ENCODE measurements around the gene DENND2C. TPM values are rescaled to one million over a fixed set of nuclear protein-coding genes. Genes with fewer than 3 reads are reported as not detected.

Gene DENND2C
- total and polyA plus RNA-seq, 2 of the 13 experiments (the other 11 are each of a cell fraction or from before 2014, with no cell fraction given), result 0.08 to 0.33 TPM

DNA sequence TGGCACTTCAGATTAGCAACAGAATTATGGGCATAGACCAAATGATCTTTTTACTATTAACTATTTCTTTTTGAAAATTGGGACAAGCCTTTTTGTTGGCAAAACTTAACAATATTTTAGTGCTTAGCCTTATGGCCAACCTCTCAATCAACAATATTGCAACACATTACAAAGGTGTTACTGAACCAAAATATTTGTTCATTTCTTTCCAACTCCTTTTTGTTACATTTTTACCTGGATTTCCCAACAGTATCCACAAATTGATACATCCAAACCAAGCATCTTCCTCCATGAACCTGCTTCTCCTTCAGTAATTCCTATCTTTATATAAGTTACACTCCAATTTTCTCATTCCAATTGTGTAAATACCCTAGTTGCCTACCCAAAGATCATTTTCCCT, 27.0 kb upstream of the DENND2C start (continued):
- TF ChIP-seq, protein P1, sequence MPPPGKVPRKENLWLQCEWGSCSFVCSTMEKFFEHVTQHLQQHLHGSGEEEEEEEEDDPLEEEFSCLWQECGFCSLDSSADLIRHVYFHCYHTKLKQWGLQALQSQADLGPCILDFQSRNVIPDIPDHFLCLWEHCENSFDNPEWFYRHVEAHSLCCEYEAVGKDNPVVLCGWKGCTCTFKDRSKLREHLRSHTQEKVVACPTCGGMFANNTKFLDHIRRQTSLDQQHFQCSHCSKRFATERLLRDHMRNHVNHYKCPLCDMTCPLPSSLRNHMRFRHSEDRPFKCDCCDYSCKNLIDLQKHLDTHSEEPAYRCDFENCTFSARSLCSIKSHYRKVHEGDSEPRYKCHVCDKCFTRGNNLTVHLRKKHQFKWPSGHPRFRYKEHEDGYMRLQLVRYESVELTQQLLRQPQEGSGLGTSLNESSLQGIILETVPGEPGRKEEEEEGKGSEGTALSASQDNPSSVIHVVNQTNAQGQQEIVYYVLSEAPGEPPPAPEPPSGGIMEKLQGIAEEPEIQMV (CRISPR knock-in tag; IDR thresholded peaks at IDR 0.05; ENCODE audit: low read depth), result no peak
- TF ChIP-seq, protein P2, sequence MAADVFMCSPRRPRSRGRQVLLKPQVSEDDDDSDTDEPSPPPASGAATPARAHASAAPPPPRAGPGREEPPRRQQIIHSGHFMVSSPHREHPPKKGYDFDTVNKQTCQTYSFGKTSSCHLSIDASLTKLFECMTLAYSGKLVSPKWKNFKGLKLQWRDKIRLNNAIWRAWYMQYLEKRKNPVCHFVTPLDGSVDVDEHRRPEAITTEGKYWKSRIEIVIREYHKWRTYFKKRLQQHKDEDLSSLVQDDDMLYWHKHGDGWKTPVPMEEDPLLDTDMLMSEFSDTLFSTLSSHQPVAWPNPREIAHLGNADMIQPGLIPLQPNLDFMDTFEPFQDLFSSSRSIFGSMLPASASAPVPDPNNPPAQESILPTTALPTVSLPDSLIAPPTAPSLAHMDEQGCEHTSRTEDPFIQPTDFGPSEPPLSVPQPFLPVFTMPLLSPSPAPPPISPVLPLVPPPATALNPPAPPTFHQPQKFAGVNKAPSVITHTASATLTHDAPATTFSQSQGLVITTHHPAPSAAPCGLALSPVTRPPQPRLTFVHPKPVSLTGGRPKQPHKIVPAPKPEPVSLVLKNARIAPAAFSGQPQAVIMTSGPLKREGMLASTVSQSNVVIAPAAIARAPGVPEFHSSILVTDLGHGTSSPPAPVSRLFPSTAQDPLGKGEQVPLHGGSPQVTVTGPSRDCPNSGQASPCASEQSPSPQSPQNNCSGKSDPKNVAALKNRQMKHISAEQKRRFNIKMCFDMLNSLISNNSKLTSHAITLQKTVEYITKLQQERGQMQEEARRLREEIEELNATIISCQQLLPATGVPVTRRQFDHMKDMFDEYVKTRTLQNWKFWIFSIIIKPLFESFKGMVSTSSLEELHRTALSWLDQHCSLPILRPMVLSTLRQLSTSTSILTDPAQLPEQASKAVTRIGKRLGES (CRISPR knock-in tag; IDR thresholded peaks at IDR 0.05; ENCODE audit: borderline replicate concordance), result no peak
- no peak for TF ChIP-seq RBM39 (IDR thresholded peaks at IDR 0.05; ENCODE audit: low read depth, low read length, poor library complexity, severe bottlenecking)
- no peak for TF ChIP-seq FOXJ3 (CRISPR knock-in tag; IDR thresholded peaks at IDR 0.05; ENCODE audit: borderline replicate concordance)
- TF ChIP-seq SMARCE1 (IDR thresholded peaks at IDR 0.05; ENCODE audit: borderline replicate concordance), result no peak
- no peak for TF ChIP-seq HCFC1 (IDR thresholded peaks at IDR 0.05; ENCODE audit: low read depth, low read length)

DNA sequence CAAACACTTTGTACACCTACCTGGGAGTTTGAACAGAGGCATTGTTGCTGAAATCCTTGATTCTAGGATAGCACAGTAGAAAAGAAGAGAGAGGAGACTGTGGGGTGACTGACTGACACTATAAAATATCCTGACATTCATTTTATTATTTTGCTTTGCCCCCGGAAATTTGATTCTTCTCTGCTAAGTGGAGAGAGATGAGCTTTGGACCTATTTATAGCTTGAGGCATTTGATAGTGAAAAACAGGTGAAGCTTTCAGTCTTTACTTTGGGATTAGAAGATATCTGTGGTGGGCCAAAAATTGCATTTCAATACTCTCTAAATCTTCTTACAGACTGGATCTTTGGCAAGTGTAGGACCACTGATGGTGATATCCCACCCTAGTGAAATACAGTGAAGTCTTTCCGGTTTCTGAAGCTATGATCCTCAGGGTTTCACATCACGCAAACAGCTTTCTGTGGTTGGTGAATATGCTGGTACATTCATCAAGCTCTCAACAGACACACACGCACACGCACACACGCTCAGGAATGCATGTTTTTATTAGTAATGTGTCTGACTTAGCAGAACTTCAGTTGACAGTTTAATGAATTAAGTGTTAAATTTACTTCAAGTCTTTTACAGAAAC, 25.7 kb upstream of the DENND2C start, which contains the start of gene AMPD1:
TSS of gene AMPD1 (minus strand) at position 117 of the 629 bp plus-strand sequence. CDS start at position 42, 75 bp downstream.
- Histone ChIP-seq H3K4me3 (replicated peaks in 1 of 3; ENCODE audit: insufficient read depth in 1 of 3, low read depth in 2 of 3, low read length in 3 of 3) (no peak within 1 kb of the TSS), H3K9ac (ENCODE audit: insufficient read depth, low read depth, low read length) (no peak within 1 kb of the TSS), H4K20me1 (ENCODE audit: insufficient read depth, low read length) (no peaks in the 10 kb centered on the region), H3K36me3 (replicated peaks in 1 of 2; ENCODE audit: control insufficient read depth in 1 of 2, insufficient read depth in 2 of 2, low read length in 2 of 2) (no peaks in the 10 kb centered on the region), H3K79me2 (ENCODE audit: insufficient read depth, low read length) (no peaks in the 10 kb centered on the region), H3K27ac (ENCODE audit: extremely low read length, insufficient read depth, low read length) (no peak within 1 kb of the TSS), H3K9me3 (ENCODE audit: low read length) (no peaks in the 10 kb centered on the region), H3K4me1 (ENCODE audit: insufficient read depth, low read length) (no peaks in the 10 kb centered on the region), H3K27me3 (ENCODE audit: control insufficient read depth in 1 of 2, insufficient read depth in 2 of 2, low read length in 2 of 2) (no peaks in the 10 kb centered on the region), H3K4me2 (ENCODE audit: low read depth, low read length) (no peak within 1 kb of the TSS), H2AFZ (ENCODE audit: low read length) (no peak within 1 kb of the TSS)
- ATAC-seq (no peak), DNase-seq (ENCODE audit: low spot score) (no peak), FAIRE-seq (no peak)
- ChIA-PET POLR2A (no interaction called here), CTCF (ENCODE audit: low intra/inter-chr PET ratio, low total read pairs) (no interaction called here)
- 18% methylated on average over 6 of the region's 6 CpGs for WGBS (ENCODE audit: low lambda C conversion rate)
- in situ Hi-C loops (cut with HindIII; ENCODE audit: extremely low pct_ligation_motif_present, low pct_unique_long_range_greater_than_20kb) (loop anchor here (25.0 kb wide), 1 partner anchor 333 kb away; no protein-coding TSS in a partner anchor), intact Hi-C loops (cut with micrococcal nuclease; ENCODE audit: unreplicated experiment) (no loop called here)
- BruUV-seq (replicated peaks), result no TSS peak
- TF ChIP-seq PRMT3 (CRISPR knock-in tag; IDR thresholded peaks at IDR 0.05; ENCODE audit: borderline replicate concordance, low read depth) (no peak), JARID2 (CRISPR knock-in tag; IDR thresholded peaks at IDR 0.05; ENCODE audit: insufficient replicate concordance) (no peak), ZSCAN12 (CRISPR knock-in tag; IDR thresholded peaks at IDR 0.05) (no peak), DMAP1 (CRISPR knock-in tag; IDR thresholded peaks at IDR 0.05) (no peak), JUND (CRISPR knock-in tag; IDR thresholded peaks at IDR 0.05) (no peak), NCOA2 (CRISPR knock-in tag; IDR thresholded peaks at IDR 0.05) (no peak), PLRG1 (conservative IDR thresholded peaks at IDR 0.05) (no peak)
- TF ChIP-seq, protein P3, sequence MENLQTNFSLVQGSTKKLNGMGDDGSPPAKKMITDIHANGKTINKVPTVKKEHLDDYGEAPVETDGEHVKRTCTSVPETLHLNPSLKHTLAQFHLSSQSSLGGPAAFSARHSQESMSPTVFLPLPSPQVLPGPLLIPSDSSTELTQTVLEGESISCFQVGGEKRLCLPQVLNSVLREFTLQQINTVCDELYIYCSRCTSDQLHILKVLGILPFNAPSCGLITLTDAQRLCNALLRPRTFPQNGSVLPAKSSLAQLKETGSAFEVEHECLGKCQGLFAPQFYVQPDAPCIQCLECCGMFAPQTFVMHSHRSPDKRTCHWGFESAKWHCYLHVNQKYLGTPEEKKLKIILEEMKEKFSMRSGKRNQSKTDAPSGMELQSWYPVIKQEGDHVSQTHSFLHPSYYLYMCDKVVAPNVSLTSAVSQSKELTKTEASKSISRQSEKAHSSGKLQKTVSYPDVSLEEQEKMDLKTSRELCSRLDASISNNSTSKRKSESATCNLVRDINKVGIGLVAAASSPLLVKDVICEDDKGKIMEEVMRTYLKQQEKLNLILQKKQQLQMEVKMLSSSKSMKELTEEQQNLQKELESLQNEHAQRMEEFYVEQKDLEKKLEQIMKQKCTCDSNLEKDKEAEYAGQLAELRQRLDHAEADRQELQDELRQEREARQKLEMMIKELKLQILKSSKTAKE (CRISPR knock-in tag; IDR thresholded peaks at IDR 0.05; ENCODE audit: borderline replicate concordance), result no peak
- TF ChIP-seq, protein P4, sequence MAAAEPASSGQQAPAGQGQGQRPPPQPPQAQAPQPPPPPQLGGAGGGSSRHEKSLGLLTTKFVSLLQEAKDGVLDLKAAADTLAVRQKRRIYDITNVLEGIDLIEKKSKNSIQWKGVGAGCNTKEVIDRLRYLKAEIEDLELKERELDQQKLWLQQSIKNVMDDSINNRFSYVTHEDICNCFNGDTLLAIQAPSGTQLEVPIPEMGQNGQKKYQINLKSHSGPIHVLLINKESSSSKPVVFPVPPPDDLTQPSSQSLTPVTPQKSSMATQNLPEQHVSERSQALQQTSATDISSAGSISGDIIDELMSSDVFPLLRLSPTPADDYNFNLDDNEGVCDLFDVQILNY (CRISPR knock-in tag; conservative IDR thresholded peaks at IDR 0.05), result no peak
